HepG2 (cell line): Measurements from ENCODE around the gene AP4M1. TPM values are rescaled to one million over a fixed set of nuclear protein-coding genes. Genes with fewer than 3 reads are reported as not detected.

Source experiments
- BHLHE40 ChIP-seq: IDR thresholded peaks from 2 replicates; pipeline ENCODE4 v1.6.1; 2011; ENCODE audit warnings: low read length, improper control_type of control experiment
- CC2D1A ChIP-seq: sonication (generic); formaldehyde crosslinking; IDR thresholded peaks from 2 replicates; pipeline ENCODE4 v1.8.1; 2023; ENCODE audit warnings: mild to moderate bottlenecking, missing genetic modification reagents
- ELF1 ChIP-seq: sonication (generic); formaldehyde crosslinking; IDR thresholded peaks from 2 replicates; pipeline ENCODE4 v1.4.0; 2020; ENCODE audit warnings: missing genetic modification reagents
- FIP1L1 ChIP-seq: fragments of 200-400 bp; formaldehyde crosslinking; IDR thresholded peaks from 2 replicates; pipeline ENCODE4 v1.6.1; 2018; ENCODE audit warnings: low read depth, mild to moderate bottlenecking, low read length, moderate library complexity, borderline replicate concordance; ENCODE audit not compliant: insufficient read depth
- GTF3A ChIP-seq: sonication (generic); formaldehyde crosslinking; conservative IDR thresholded peaks from 2 replicates; pipeline ENCODE4 v1.4.0; 2020; ENCODE audit warnings: mild to moderate bottlenecking, missing genetic modification reagents
- HNF4G ChIP-seq, 2 experiments: sonication (generic) in 1 of 2; formaldehyde crosslinking in 1 of 2; IDR thresholded peaks; 2 replicates each; pipeline versions ENCODE4 v1.4.0 to v1.6.1; 2011 to 2020; ENCODE audit warnings: borderline replicate concordance in 2 of 2, low read depth in 2 of 2, mild to moderate bottlenecking in 2 of 2, low read length in 1 of 2, missing genetic modification reagents in 1 of 2, moderate library complexity in 1 of 2
- MAFK ChIP-seq, 2 experiments: IDR thresholded peaks in 1 of 2; conservative IDR thresholded peaks in 1 of 2; 2 replicates each; pipeline ENCODE4 v1.6.1; 2011; ENCODE audit warnings: improper control_type of control experiment in 2 of 2, low read length in 2 of 2
- NR2C2 ChIP-seq: sonication (generic); formaldehyde crosslinking; IDR thresholded peaks from 2 replicates; pipeline ENCODE4 v1.4.0; 2020; ENCODE audit warnings: missing genetic modification reagents, mild to moderate bottlenecking, moderate library complexity, borderline replicate concordance
- PAF1 ChIP-seq: IDR thresholded peaks from 2 replicates; pipeline ENCODE4 v1.6.1; 2016; ENCODE audit warnings: missing genetic modification reagents, missing compliant biosample characterization
- POLR2A ChIP-seq, 2 experiments: IDR thresholded peaks; 2 replicates each; pipeline ENCODE4 v1.6.1; 2011; ENCODE audit warnings: low read depth in 2 of 2, low read length in 2 of 2, mild to moderate bottlenecking in 1 of 2, moderate library complexity in 1 of 2; ENCODE audit not compliant: insufficient read depth in 1 of 2
- SALL2 ChIP-seq: sonication (generic); formaldehyde crosslinking; IDR thresholded peaks from 2 replicates; pipeline ENCODE4 v1.8.1; 2023; ENCODE audit warnings: mild to moderate bottlenecking, missing genetic modification reagents, inconsistent platforms
- SP1 ChIP-seq, 2 experiments: fragments of 450-650 bp in 1 of 2; sonication (generic) in 1 of 2; formaldehyde crosslinking in 1 of 2; IDR thresholded peaks; 2 replicates each; pipeline versions ENCODE4 v1.4.0 to v1.6.1; 2016 to 2020; ENCODE audit warnings: missing genetic modification reagents in 1 of 2
- SP140L ChIP-seq: sonication (generic); formaldehyde crosslinking; IDR thresholded peaks from 2 replicates; pipeline ENCODE4 v1.4.0; 2020; ENCODE audit warnings: missing genetic modification reagents, borderline replicate concordance
- THAP11 ChIP-seq: IDR thresholded peaks from 2 replicates; pipeline ENCODE4 v1.6.1; 2016; ENCODE audit warnings: missing biosample characterization, missing genetic modification reagents
- ZBTB10 ChIP-seq: sonication (generic); formaldehyde crosslinking; IDR thresholded peaks from 2 replicates; pipeline ENCODE4 v1.4.0; 2020; ENCODE audit warnings: missing genetic modification reagents, borderline replicate concordance
- ZKSCAN1 ChIP-seq: fragments of 150-350 bp; IDR thresholded peaks from 2 replicates; pipeline ENCODE4 v1.6.1; 2014; ENCODE audit warnings: low read length
- ZNF318 ChIP-seq: sonication (generic); formaldehyde crosslinking; IDR thresholded peaks from 2 replicates; pipeline ENCODE4 v1.4.0; 2020; ENCODE audit warnings: mild to moderate bottlenecking, missing genetic modification reagents
- ZNF660 ChIP-seq: sonication (generic); formaldehyde crosslinking; IDR thresholded peaks from 2 replicates; pipeline ENCODE4 v1.5.1; 2020; ENCODE audit warnings: mild to moderate bottlenecking, low read depth, missing genetic modification reagents, borderline replicate concordance
- polyA plus RNA-seq, 8 experiments: library from polyadenylated mRNA; depleted of rRNA in 3 of 8; stranded (reverse) in 7 of 8; unstranded in 1 of 8; fragments of >200 nt; fragmentation: Illumina TruSeq in 4 of 8; extraction: Trizol in 4 of 8; gene quantifications; 2 replicates each; pipeline versions ENCODE4 v1.2.1 to v1.2.3, GENCODE V29; 2011 to 2016; ENCODE audit warnings: low read depth in 4 of 8, missing spikeins in 1 of 8, mixed read lengths in 1 of 8; ENCODE audit not compliant: insufficient read depth in 1 of 8
- total RNA-seq, 5 experiments: library from RNA; depleted of rRNA; stranded (reverse); fragments of >200 nt; fragmentation: Illumina TruSeq; extraction: Trizol; gene quantifications; 2 replicates each; pipeline ENCODE4 v1.2.3, GENCODE V29; 2016; ENCODE audit warnings: low read depth in 1 of 5
- TF ChIP-seq, protein P1 (sequence below): sonication (generic); formaldehyde crosslinking; IDR thresholded peaks from 2 replicates; pipeline ENCODE4 v1.5.0; 2020; ENCODE audit warnings: missing genetic modification reagents

AP4M1 gene
- total and polyA plus RNA-seq, 2 of the 13 experiments (the other 11 are each of a cell fraction or from before 2014, with no cell fraction given), result 6.3 to 9.7 TPM

DNA sequence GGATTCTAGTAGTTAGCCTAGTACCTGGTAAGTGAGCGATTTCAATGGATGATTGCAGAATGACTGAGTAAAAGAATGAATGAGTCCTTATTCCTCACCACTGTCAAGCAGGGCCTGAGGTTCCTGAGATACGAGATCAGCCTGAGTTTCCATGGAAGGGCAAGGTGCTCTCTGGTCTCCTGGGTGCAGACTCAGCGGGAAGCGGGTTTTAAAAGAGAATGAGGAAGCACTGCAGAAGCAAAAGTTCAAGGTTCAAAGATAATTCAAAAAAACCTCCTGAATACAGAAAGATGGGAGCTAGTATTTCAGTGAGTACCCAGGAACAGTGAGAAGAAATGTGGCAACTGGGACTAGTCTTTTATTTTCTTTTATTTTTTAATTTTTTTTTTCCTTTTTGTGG, 24.2 kb upstream of the AP4M1 start (continued):
- TF ChIP-seq, protein P1, sequence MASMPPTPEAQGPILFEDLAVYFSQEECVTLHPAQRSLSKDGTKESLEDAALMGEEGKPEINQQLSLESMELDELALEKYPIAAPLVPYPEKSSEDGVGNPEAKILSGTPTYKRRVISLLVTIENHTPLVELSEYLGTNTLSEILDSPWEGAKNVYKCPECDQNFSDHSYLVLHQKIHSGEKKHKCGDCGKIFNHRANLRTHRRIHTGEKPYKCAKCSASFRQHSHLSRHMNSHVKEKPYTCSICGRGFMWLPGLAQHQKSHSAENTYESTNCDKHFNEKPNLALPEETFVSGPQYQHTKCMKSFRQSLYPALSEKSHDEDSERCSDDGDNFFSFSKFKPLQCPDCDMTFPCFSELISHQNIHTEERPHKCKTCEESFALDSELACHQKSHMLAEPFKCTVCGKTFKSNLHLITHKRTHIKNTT, result no peak
- no peak for TF ChIP-seq ZBTB10
- TF ChIP-seq FIP1L1, result no peak
- TF ChIP-seq MAFK (conservative IDR thresholded peaks at IDR 0.05 in 1 of 2, IDR thresholded peaks at IDR 0.05 in 1 of 2; ENCODE audit: low read length in 2 of 2), result 0 out of 4 replicates have a peak, but pooled peaks of 1 of the 2 experiments have one; percentile 30
- TF ChIP-seq NR2C2, result no peak
- no peak for TF ChIP-seq POLR2A (IDR thresholded peaks at IDR 0.05; ENCODE audit: insufficient read depth in 1 of 2, low read depth in 2 of 2, low read length in 2 of 2)
- no peak for TF ChIP-seq SP1 (IDR thresholded peaks at IDR 0.05)
- no peak for TF ChIP-seq SP1 (CRISPR knock-in tag; IDR thresholded peaks at IDR 0.05)
- TF ChIP-seq HNF4G (IDR thresholded peaks at IDR 0.05; ENCODE audit: borderline replicate concordance, low read depth, low read length), result peak; percentile 61; the same call in 1 of the 2 replicates
- TF ChIP-seq HNF4G (CRISPR knock-in tag; IDR thresholded peaks at IDR 0.05; ENCODE audit: borderline replicate concordance, low read depth), result no peak
- TF ChIP-seq CC2D1A (CRISPR knock-in tag), result no peak
- no peak for TF ChIP-seq THAP11
- TF ChIP-seq ZNF318 (CRISPR knock-in tag), result no peak
- no peak for TF ChIP-seq SP140L (CRISPR knock-in tag)
- TF ChIP-seq PAF1, result no peak
- TF ChIP-seq SALL2, result no peak
- no peak for TF ChIP-seq ZKSCAN1
- TF ChIP-seq BHLHE40, result no peak
- TF ChIP-seq ZNF660 (CRISPR knock-in tag), result no peak
- no peak for TF ChIP-seq GTF3A (CRISPR knock-in tag)
- peak; percentile 62; the same call in 1 of the 2 replicates for TF ChIP-seq ELF1 (CRISPR knock-in tag)
